NOMO-1 treated with dmso at 0.1 percent for 144 hours (cell line): ENCODE measurements around the gene MAN1C1.
"Not testable (repeated sequence)": the region's sequence is repeated elsewhere in the genome, so short reads cannot be mapped to it uniquely, and the experiment has no call there.

Experiments used
- DNase-seq: peaks from one replicate; lab custom pipeline; 2025; ENCODE audit not compliant: unreplicated experiment; lab: John Stamatoyannopoulos, UW

Gene MAN1C1

GRCh38 chr1:25731626-25732370 lies 115.2 kb downstream of the MAN1C1 start:
- DNase-seq: no peak

- DNase-seq: no peak
Observed at GRCh38 chr1:25732821-25733220, 116.2 kb downstream of the MAN1C1 start.

GRCh38 chr1:25733271-25733670 lies 116.7 kb downstream of the MAN1C1 start:
- DNase-seq: no peak

GRCh38 chr1:25734991-25735390 lies 118.4 kb downstream of the MAN1C1 start:
- not testable (repeated sequence) for DNase-seq

DNA sequence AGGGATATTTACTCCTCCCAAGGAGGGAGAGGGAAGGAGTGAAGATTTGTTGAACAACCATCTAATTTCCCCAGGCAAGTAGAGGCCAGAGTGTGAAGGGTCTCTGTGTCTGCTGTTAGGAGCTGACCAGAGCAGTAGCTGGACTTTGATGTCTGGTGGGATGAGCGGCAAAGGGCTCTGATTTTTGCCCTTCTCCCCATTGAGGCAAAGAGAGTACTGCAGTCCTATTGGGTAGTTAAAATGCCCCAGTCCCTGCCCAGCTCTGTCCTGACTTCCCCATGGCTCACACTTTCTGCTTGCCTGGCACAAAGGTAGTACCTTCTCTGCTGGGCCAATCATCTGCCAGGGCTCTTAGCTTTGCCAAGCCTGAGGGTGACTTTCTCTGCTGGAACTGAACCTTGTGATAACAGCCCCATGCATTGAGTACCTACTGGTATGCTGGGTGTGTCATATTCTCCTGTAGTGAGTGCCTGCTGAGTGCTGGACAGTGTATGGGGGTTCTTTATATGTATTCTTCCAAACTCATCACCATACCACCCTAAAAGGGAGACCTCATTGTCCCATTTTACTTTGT lies 119.5 kb downstream of the MAN1C1 start:
- no peak for DNase-seq

DNA sequence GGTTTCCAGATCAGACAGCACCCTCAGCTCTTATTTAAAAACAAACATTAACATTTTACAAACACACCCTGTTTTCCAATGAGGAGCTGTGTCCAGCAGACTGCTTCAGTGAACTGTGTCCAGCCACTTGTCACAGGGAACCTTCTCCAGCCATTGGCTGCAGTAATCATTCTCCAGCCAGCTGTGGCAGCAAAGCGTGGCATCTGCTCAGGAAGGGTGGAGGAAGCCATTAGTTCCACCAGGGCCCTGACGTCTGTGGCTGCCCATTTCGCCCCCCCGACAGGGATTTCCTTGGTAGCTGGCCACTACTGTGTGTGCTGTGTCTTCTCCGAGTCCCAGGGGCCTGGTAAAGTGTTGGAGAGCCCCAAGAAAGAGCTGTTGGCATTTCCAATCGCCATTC lies 120.5 kb downstream of the MAN1C1 start:
- DNase-seq: no peak

GRCh38 chr1:25738499-25738898 lies 121.9 kb downstream of the MAN1C1 start:
- DNase-seq: no peak

DNA sequence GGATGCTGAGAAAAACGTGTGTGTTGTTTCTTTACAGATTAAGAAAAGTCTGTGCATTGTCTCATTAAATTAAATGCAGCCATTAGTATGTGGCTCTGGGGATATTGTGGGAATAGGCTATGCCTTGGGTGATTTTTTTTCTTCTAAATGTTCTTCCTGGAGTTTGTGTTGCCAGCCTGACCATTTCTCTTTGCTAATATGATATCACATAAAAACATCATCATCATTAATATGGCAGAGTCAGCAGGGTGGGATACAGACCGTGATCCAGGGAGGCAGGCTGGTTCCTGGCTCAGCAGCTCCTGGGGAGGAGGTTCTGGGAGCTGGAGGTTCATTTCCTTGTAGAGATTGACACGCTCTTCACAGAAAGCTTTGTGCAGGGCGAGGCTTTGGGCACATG lies 122.8 kb downstream of the MAN1C1 start:
- DNase-seq: no peak

GRCh38 chr1:25740071-25740470 lies 123.5 kb downstream of the MAN1C1 start:
- no peak for DNase-seq

GRCh38 chr1:25742316-25742715 lies 125.7 kb downstream of the MAN1C1 start:
- no peak for DNase-seq

DNA sequence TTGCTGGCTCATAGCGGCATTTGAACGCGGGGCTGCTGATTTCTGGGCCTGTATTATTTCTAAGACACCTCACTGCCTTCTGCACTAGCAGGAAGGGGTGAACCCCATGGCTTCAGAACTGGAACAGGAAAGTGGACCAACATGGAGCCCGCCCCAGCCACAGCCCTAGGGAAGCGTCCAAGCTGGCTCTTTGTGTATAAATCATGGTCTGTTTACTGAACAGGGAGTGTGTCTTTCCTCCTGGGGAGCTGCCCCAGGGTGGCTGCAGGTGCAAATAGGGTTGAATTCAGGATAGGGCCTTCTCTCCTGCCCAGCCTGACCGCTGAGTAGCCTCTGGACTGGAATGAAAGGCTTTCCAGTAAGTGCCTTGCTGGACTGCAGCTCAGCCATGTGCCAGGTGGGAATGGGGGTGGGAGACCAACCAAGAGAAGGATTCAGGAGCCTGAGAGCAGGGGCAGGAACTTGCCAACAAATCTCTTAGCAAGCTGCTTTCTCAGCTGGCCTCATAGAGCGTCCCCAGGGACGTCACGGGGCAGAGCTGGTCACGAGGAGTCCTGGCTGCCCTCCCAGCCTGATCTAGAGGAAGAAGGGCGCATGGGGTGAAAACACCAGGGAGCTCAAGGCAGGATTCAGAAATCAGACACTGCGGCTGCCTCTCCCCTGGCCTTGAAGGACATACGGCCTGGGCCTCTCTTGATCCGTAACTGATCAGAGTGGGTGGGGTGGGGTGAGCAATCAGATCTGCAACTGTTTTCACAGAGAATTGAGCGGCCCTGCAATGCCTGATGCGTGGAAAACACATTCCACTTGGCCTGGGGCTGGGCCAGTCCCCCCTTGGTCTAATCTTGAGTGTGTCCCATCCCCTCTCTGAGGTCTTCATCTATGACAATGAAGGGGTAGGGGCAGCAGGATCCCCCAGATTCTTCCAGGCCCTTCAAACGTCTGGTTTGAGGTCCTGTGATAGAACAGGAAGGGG lies 126.9 kb downstream of the MAN1C1 start:
- no peak for DNase-seq

DNA sequence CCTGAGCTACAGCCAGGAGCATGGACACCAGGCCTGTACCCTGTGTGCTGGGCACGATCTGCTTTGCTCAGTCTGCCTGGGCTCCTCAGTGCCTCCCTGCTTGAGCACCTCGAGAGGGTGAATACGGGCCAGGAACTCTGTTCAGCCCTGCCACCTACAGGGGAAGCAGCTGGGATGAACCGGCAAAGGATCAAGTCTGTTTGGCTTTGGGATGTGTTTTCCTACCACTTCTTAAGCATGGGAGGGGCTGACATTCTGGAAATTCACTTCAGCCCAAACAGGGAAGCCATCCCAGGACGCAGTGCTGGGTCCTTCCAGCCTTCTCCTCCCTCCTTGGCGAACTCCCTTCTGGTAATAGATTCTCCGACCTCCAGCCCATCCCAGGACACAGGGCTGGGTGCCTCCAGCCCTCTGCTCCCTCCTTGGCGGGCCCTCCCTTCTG lies 127.6 kb downstream of the MAN1C1 start:
- DNase-seq: no peak

DNA sequence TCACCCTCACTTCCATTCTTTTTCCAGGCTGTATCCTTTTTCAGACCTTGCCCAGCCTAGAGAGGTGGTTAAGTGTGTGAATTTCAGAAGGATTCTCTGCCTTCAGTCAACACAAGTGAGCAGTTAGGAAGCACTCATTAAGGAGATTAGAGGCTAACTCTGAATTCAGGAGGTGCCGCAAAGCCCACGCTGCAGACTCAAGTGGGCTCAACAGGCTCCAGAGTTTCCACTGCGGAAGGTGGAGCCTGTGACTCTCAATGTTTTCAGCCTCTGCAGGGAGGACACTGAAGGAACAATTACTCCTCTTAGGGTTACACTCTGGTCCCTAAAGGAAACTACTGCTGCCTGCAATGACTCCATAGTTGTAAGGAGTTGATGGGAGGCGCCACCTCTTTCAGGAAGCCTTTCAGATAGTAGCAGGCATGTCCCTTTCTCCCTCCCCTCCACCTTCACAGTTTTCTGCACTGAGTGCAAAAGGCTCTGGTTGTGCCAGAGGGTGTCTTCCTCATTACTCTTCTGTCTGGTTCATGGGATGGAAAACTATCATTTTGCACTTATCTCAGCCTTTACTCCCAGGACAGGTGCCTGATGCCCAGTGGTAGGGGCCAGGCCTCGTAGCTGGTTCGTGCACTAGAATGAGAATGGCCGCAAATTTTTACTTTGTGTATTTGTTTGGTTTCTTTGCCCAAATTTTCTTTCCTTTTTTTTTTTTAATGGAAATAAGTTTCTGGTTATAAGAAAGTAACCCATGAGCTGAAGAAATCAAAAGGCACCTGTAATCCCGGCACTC lies 128.2 kb downstream of the MAN1C1 start:
- no peak for DNase-seq

GRCh38 chr1:25746299-25747045 lies 129.9 kb downstream of the MAN1C1 start:
- DNase-seq: no peak

- no peak for DNase-seq
Observed at GRCh38 chr1:25747046-25747719, 130.6 kb downstream of the MAN1C1 start.

- no peak for DNase-seq
Observed at GRCh38 chr1:25748531-25749205, 132.1 kb downstream of the MAN1C1 start.

DNA sequence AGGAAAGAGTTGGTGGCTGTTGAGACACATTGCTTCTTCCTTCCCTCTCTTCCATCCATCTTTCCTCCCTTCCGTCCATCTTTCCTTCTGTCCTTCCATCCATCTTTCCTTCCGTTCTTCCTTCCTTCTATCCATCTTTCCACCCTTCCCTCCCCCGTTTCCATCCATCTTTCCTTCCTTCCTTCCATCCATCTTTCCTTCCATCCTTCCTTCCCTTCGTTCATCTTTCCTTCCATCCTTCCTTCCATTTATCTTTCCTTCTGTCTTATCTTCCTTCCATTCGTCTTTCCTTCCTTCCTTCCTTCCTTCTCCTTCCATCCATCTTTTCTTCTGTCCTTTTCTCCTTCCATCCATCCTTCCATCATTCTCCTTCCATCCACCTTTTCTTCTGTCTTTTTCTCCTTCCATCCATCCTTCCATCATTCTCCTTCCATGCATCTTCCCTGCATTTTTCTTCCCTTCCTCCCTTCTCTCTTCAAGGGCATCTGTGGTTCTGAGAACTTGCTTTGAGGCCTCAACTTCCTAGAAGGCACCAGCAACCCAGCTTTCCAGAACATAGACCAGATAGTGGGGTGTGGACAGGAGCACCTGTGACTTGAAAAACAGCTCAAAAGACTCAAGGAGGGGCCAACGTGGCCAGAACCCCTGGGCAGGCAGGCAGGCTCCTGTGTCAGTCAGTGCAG lies 134.5 kb downstream of the MAN1C1 start:
- no peak for DNase-seq

DNA sequence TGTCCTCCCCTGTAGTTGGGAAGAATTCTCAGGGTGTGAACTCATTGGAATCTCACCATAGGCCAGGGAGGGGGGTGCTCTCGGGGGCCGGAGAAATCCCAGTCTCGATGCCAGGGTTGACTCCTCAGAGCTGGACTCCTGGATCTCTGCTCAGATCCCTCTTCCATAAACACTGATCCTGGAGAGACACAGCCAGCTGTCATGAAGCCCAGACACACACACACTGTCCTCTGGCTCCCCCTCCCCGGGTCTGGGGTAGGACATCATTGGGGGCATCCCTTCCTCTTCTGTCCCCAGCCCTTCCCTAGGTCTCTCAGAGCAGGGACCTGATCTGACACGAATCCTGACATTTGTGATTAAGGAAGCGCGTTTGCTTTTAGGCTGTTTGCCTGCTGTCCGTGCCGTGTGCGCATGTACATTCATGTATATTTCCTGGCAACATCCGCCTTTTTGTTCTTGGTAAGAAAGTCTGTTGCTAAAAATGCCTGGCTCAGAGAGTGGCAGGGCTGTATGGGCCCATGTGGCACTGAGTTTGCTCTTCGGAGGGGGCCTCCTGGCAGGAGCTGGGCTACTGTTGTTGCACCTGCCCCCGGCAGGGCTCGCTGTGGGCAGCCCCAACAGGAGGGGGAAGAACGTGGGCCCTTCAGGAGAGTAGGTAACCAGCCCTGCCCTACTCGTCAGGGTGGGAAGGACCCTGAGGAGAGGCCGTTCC lies 138.0 kb downstream of the MAN1C1 start:
- no peak for DNase-seq
